Smooth muscle cell (in vitro differentiated cells): ENCODE measurements around the gene CDH4. TPM values are rescaled to one million over a fixed set of nuclear protein-coding genes. Genes with fewer than 3 reads are reported as not detected.

Experiments used
- DNase-seq: peaks from one replicate; lab custom pipeline; 2025; ENCODE audit not compliant: unreplicated experiment; lab: John Stamatoyannopoulos, UW
- H2AFZ ChIP-seq: fragments of 200-600 bp; sonication (generic); 2 replicates; pipeline ENCODE4 v1.6.0; 2016; ENCODE audit warnings: antibody characterized with exemption, low read depth, mild to moderate bottlenecking
- H3F3A ChIP-seq: fragments of 200-600 bp; sonication (generic); 2 replicates; pipeline ENCODE4 v1.6.0; 2017; ENCODE audit warnings: antibody characterized with exemption, low read depth
- H3K27ac ChIP-seq: fragments of 200-600 bp; sonication (generic); 2 replicates; pipeline ENCODE4 v1.5.1; 2016; ENCODE audit warnings: low read depth, mild to moderate bottlenecking
- H3K27me3 ChIP-seq: fragments of 200-600 bp; sonication (generic); 2 replicates; pipeline ENCODE4 v1.6.1; 2016; ENCODE audit warnings: low read depth, mild to moderate bottlenecking
- H3K36me3 ChIP-seq: fragments of 200-600 bp; sonication (generic); 2 replicates; pipeline ENCODE4 v1.5.1; 2016; ENCODE audit warnings: low read depth
- H3K4me1 ChIP-seq: fragments of 200-600 bp; sonication (generic); 2 replicates; pipeline ENCODE4 v1.5.1; 2016; ENCODE audit warnings: low read depth
- H3K4me2 ChIP-seq: fragments of 200-600 bp; sonication (generic); 2 replicates; pipeline ENCODE4 v1.6.0; 2016; ENCODE audit warnings: mild to moderate bottlenecking
- H3K4me3 ChIP-seq: fragments of 200-600 bp; sonication (generic); 2 replicates; pipeline ENCODE4 v1.5.1; 2016; ENCODE audit warnings: mild to moderate bottlenecking
- H3K79me2 ChIP-seq: fragments of 200-600 bp; sonication (generic); 2 replicates; pipeline ENCODE4 v1.6.0; 2016; ENCODE audit warnings: low read depth, mild to moderate bottlenecking
- H3K9ac ChIP-seq: fragments of 200-600 bp; sonication (generic); 2 replicates; pipeline ENCODE4 v1.6.0; 2016; ENCODE audit warnings: low read depth
- H3K9me3 ChIP-seq: fragments of 200-600 bp; sonication (generic); replicated peaks from 2 replicates; pipeline ENCODE4 v1.5.1; 2016; ENCODE audit warnings: low read depth
- H4K20me1 ChIP-seq: fragments of 200-600 bp; sonication (generic); 2 replicates; pipeline ENCODE4 v1.6.0; 2016; ENCODE audit warnings: low read depth
- CTCF ChIP-seq: fragments of 200-600 bp; sonication (generic); IDR thresholded peaks from 2 replicates; pipeline ENCODE4 v1.5.1; 2017; ENCODE audit warnings: borderline replicate concordance, mild to moderate bottlenecking, antibody characterized with exemption; ENCODE audit not compliant: insufficient read depth, poor library complexity, severe bottlenecking
- WGBS: methylation state at CpG from one replicate; pipeline ENCODE4 v1.1.7; 2016; ENCODE audit warnings: low lambda C conversion rate; 5-methylcytosine and 5-hydroxymethylcytosine counted together
- polyA plus RNA-seq: library from polyadenylated mRNA; unstranded; fragments of >200 nt; fragmentation: Nextera tagmentation; extraction: Ambion mirVana; gene quantifications from 2 replicates; pipeline ENCODE4 v1.2.1, GENCODE V29; 2016
- total RNA-seq: library from RNA; depleted of rRNA; stranded (reverse); fragments of >200 nt; gene quantifications from 2 replicates; pipeline ENCODE4 v1.2.3, GENCODE V29; 2014

Gene CDH4
- total and polyA plus RNA-seq, 2 experiments from 2014 or later = 0.03 to 0.04 TPM

- Histone ChIP-seq H3F3A (no peaks in the 10 kb centered on the region), H3K36me3 (no peaks in the 10 kb centered on the region), H3K4me2 (no peak overlapping the region), H3K9ac (no peak overlapping the region), H2AFZ (no peak overlapping the region), H4K20me1 (no peaks in the 10 kb centered on the region), H3K79me2 (no peaks in the 10 kb centered on the region), H3K27me3 (peaks cover 26% of the 10 kb centered on the region), H3K4me3 (no peak overlapping the region), H3K9me3 (no peaks in the 10 kb centered on the region), H3K4me1 (peaks cover 7% of the 10 kb centered on the region), H3K27ac (no peak overlapping the region)
- TF ChIP-seq CTCF = no peak
- 91% methylated on average over 4 of the region's 4 CpGs for WGBS
- DNase-seq = no peak
These were observed 177.6 kb downstream of the CDH4 start for GRCh38 chr20:61429458-61430227.

- 75% methylated on average over 11 of the region's 11 CpGs for WGBS
- H3K36me3 ChIP-seq = no peaks in the 10 kb centered on the region
These were observed 178.2 kb downstream of the CDH4 start for GRCh38 chr20:61430228-61430624.

GRCh38 chr20:61433176-61433575 lies 181.1 kb downstream of the CDH4 start:
- Histone ChIP-seq H3K4me1 (peaks cover 37% of the 10 kb centered on the region), H3K4me3 (no peak overlapping the region), H3K9me3 (no peaks in the 10 kb centered on the region), H3K79me2 (no peaks in the 10 kb centered on the region), H3F3A (peaks cover 5% of the 10 kb centered on the region), H4K20me1 (no peaks in the 10 kb centered on the region), H3K36me3 (no peaks in the 10 kb centered on the region), H3K9ac (no peak overlapping the region), H3K27ac (no peak overlapping the region), H3K27me3 (peaks cover 16% of the 10 kb centered on the region), H3K4me2 (no peak overlapping the region), H2AFZ (no peak overlapping the region)
- TF ChIP-seq CTCF = no peak
- 83% methylated on average over 10 of the region's 10 CpGs for WGBS
- DNase-seq = no peak

More at GRCh38 chr20:61430228-61430624, 178.2 kb downstream of the CDH4 start:
- H3F3A ChIP-seq = no peaks in the 10 kb centered on the region
- H3K9me3 ChIP-seq = no peaks in the 10 kb centered on the region
- no peak for TF ChIP-seq CTCF
- peaks cover 13% of the 10 kb centered on the region for H3K4me1 ChIP-seq
- H3K4me3 ChIP-seq = no peak overlapping the region
- no peak overlapping the region for H3K9ac ChIP-seq
- H3K79me2 ChIP-seq = no peaks in the 10 kb centered on the region
- H3K27ac ChIP-seq = no peak overlapping the region
- peaks cover 26% of the 10 kb centered on the region for H3K27me3 ChIP-seq
- no peak overlapping the region for H3K4me2 ChIP-seq
- no peak for DNase-seq
- H4K20me1 ChIP-seq = no peaks in the 10 kb centered on the region
- H2AFZ ChIP-seq = no peak overlapping the region

- H4K20me1 ChIP-seq = no peaks in the 10 kb centered on the region
- H3K4me1 ChIP-seq = peaks cover 42% of the 10 kb centered on the region
- no peak for TF ChIP-seq CTCF
These were observed 181.8 kb downstream of the CDH4 start for GRCh38 chr20:61433816-61434215.

More at GRCh38 chr20:61433816-61434215, 181.8 kb downstream of the CDH4 start:
- peaks cover 5% of the 10 kb centered on the region for H3F3A ChIP-seq
- no peaks in the 10 kb centered on the region for H3K9me3 ChIP-seq
- peak overlapping the region; percentile 48 for H3K4me2 ChIP-seq
- whole genome bisulfite sequencing = 66% methylated on average over 9 of the region's 9 CpGs
- peaks cover 13% of the 10 kb centered on the region for H3K27me3 ChIP-seq
- H3K9ac ChIP-seq = no peak overlapping the region
- H3K4me3 ChIP-seq = no peak overlapping the region
- H3K36me3 ChIP-seq = no peaks in the 10 kb centered on the region
- no peaks in the 10 kb centered on the region for H3K79me2 ChIP-seq
- H3K27ac ChIP-seq = no peak overlapping the region
- H2AFZ ChIP-seq = no peak overlapping the region
- DNase-seq = no peak
